Measurements from ENCODE around the gene WRAP73.

GRCh38 chr1:3632716-3633343 lies 17.1 kb downstream of the WRAP73 start:
- TF ChIP-seq CTCF (IDR thresholded peaks at IDR 0.05 in 2 of 3, conservative IDR thresholded peaks at IDR 0.05 in 1 of 3; ENCODE audit: borderline replicate concordance in 1 of 3, insufficient read depth in 1 of 3, low read depth in 2 of 3, low read length in 2 of 3), result no peak
- TF ChIP-seq EGR1 (IDR thresholded peaks at IDR 0.05; ENCODE audit: low read depth), result no peak
- no peak for TF ChIP-seq POLR2A (IDR thresholded peaks at IDR 0.05; ENCODE audit: borderline replicate concordance, extremely low read depth, insufficient read depth, insufficient read length)
- no peak for TF ChIP-seq POLR2AphosphoS5 (IDR thresholded peaks at IDR 0.05; ENCODE audit: low read depth, low read length)
- TF ChIP-seq REST (IDR thresholded peaks at IDR 0.05; ENCODE audit: low read depth), result no peak
- no peak for TF ChIP-seq EZH2 (IDR thresholded peaks at IDR 0.05)
- no peak for TF ChIP-seq ELF1 (IDR thresholded peaks at IDR 0.05; ENCODE audit: borderline replicate concordance, low read depth)
- no peak for TF ChIP-seq ZNF274 (IDR thresholded peaks at IDR 0.05; ENCODE audit: low read depth, low read length)
- TF ChIP-seq SIN3A (IDR thresholded peaks at IDR 0.05; ENCODE audit: low read depth), result no peak
- no peak for TF ChIP-seq CEBPB (IDR thresholded peaks at IDR 0.05; ENCODE audit: low read depth)
- TF ChIP-seq EZH2phosphoT487 (IDR thresholded peaks at IDR 0.05; ENCODE audit: borderline replicate concordance), result no peak
- no peak for TF ChIP-seq MAX (IDR thresholded peaks at IDR 0.05)
- TF ChIP-seq ZBTB33 (IDR thresholded peaks at IDR 0.05; ENCODE audit: extremely low read depth, insufficient replicate concordance, low read length), result no peak
- TF ChIP-seq ZFX (IDR thresholded peaks at IDR 0.05), result no peak
